Nephron (organoid): Measurements from ENCODE around the gene PRKCA.
A peak's percentile ranks its signal among the peaks of the same experiment; 100 is the strongest.

Source experiments
- H3K27ac Mint-ChIP-seq, 3 experiments: 2 replicates each; pipeline ENCODE4 v1.8.0; 2020; ENCODE audit warnings: mixed read lengths in 3 of 3, mild to moderate bottlenecking in 2 of 3, moderate library complexity in 1 of 3
- H3K27me3 Mint-ChIP-seq: 2 replicates; pipeline ENCODE4 v1.8.0; 2021; ENCODE audit warnings: low read depth, mild to moderate bottlenecking, moderate library complexity, mixed read lengths
- H3K36me3 Mint-ChIP-seq: 2 replicates; pipeline ENCODE4 v1.8.0; 2020; ENCODE audit warnings: low read depth, mixed read lengths
- H3K4me1 Mint-ChIP-seq: 2 replicates; pipeline ENCODE4 v1.8.0; 2020; ENCODE audit warnings: mixed read lengths
- H3K4me3 Mint-ChIP-seq, 3 experiments: 2 replicates each; pipeline ENCODE4 v1.8.0; 2020; ENCODE audit warnings: mild to moderate bottlenecking in 3 of 3, mixed read lengths in 3 of 3, moderate library complexity in 2 of 3
- H3K9me3 Mint-ChIP-seq: 2 replicates; pipeline ENCODE4 v1.8.0; 2020; ENCODE audit warnings: mixed read lengths
- TF ChIP-seq, protein P1 (sequence below), 3 experiments: fragments of 200-600 bp; sonication (generic); IDR thresholded peaks; one replicate each; pipeline ENCODE4 v1.5.0; 2021; ENCODE audit warnings: antibody characterized with exemption in 3 of 3; ENCODE audit not compliant: unreplicated experiment in 3 of 3

PRKCA gene

DNA sequence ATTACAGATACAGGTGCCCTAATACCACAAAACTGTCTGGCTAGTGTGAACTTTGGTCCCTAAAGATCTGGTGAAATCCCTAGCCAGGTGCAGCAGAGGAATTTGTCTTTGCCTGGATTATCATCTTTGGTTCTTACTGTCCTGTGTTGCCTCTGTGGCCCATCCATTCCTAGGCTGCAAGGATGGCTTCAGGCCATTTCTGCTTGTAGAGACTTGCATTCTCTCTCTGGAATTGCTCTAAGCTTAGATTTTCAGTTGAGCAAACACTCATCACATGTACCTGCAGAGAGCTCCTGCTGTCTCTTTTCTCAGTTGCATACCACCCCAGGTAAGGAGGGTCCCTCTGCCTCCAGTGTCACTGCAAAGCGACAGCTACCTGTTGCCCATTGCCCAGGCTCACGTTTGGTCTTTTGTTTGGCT lies 114.9 kb downstream of the PRKCA start:
- Mint-ChIP-seq H3K27me3 (peaks cover 5% of the 10 kb centered on the region), H3K9me3 (no peaks in the 10 kb centered on the region), H3K4me1 (peaks cover 17% of the 10 kb centered on the region), H3K4me3 (no peak overlapping the region), H3K27ac (peak overlapping the region in 2 of 3 experiments; percentile 30 to 63), H3K36me3 (no peaks in the 10 kb centered on the region)
- TF ChIP-seq, protein P1, sequence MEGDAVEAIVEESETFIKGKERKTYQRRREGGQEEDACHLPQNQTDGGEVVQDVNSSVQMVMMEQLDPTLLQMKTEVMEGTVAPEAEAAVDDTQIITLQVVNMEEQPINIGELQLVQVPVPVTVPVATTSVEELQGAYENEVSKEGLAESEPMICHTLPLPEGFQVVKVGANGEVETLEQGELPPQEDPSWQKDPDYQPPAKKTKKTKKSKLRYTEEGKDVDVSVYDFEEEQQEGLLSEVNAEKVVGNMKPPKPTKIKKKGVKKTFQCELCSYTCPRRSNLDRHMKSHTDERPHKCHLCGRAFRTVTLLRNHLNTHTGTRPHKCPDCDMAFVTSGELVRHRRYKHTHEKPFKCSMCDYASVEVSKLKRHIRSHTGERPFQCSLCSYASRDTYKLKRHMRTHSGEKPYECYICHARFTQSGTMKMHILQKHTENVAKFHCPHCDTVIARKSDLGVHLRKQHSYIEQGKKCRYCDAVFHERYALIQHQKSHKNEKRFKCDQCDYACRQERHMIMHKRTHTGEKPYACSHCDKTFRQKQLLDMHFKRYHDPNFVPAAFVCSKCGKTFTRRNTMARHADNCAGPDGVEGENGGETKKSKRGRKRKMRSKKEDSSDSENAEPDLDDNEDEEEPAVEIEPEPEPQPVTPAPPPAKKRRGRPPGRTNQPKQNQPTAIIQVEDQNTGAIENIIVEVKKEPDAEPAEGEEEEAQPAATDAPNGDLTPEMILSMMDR (IDR thresholded peaks at IDR 0.05; ENCODE audit: unreplicated experiment in 3 of 3), result no peak

DNA sequence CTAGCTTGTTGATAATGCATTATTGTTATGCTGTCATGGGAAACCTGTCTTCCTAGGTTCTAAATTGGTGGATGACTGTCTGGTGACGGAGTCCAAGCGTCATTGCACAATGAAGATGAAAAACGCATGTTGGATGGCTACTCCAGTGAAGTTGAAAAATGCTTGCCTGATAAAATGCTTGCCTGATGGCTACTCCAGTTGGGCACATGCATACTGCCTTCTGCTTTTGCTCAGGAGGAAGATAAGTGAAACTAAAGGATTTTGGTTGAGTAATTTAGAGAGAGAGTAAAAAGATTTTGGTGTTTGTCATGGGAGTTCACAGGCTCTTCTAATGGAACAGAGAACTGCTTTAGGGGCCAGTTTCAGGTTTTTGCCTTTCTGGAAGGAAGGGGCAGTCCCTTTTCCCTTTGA lies 118.6 kb downstream of the PRKCA start:
- Mint-ChIP-seq H3K9me3 (peaks cover 2% of the 10 kb centered on the region), H3K27ac (peak overlapping the region in 1 of 3 experiments; percentile 6), H3K36me3 (no peaks in the 10 kb centered on the region), H3K27me3 (peaks cover 4% of the 10 kb centered on the region), H3K4me1 (peaks cover 24% of the 10 kb centered on the region), H3K4me3 (no peak overlapping the region)
- TF ChIP-seq, protein P1 (IDR thresholded peaks at IDR 0.05; ENCODE audit: unreplicated experiment in 3 of 3), result no peak

DNA sequence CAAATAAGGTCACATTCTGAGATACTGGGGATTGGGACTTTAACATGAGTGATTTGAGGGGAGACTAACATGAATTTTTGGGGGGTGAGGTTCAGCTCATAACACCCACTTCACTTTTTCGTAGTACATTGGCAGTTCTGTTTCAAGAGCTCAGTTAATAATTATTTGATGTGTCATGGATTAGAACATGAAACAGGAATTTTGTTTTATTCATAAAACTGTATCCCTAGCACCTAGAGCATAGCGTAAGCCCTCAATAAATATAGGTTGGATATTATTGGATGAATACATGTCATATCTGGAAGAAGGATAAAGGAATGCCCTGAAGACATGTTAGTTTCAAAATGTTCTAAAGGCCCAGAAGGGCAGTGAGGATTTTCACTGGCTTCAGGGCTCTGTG lies 119.8 kb downstream of the PRKCA start:
- H3K27ac Mint-ChIP-seq, result peak overlapping the region in 2 of 3 experiments; percentile 6 to 23
- TF ChIP-seq, protein P1 (IDR thresholded peaks at IDR 0.05; ENCODE audit: unreplicated experiment in 3 of 3), result no peak
- peaks cover 4% of the 10 kb centered on the region for H3K36me3 Mint-ChIP-seq
- H3K9me3 Mint-ChIP-seq, result peaks cover 5% of the 10 kb centered on the region
- H3K4me3 Mint-ChIP-seq, result no peak overlapping the region
- peaks cover 17% of the 10 kb centered on the region for H3K4me1 Mint-ChIP-seq
- peaks cover 4% of the 10 kb centered on the region for H3K27me3 Mint-ChIP-seq

DNA sequence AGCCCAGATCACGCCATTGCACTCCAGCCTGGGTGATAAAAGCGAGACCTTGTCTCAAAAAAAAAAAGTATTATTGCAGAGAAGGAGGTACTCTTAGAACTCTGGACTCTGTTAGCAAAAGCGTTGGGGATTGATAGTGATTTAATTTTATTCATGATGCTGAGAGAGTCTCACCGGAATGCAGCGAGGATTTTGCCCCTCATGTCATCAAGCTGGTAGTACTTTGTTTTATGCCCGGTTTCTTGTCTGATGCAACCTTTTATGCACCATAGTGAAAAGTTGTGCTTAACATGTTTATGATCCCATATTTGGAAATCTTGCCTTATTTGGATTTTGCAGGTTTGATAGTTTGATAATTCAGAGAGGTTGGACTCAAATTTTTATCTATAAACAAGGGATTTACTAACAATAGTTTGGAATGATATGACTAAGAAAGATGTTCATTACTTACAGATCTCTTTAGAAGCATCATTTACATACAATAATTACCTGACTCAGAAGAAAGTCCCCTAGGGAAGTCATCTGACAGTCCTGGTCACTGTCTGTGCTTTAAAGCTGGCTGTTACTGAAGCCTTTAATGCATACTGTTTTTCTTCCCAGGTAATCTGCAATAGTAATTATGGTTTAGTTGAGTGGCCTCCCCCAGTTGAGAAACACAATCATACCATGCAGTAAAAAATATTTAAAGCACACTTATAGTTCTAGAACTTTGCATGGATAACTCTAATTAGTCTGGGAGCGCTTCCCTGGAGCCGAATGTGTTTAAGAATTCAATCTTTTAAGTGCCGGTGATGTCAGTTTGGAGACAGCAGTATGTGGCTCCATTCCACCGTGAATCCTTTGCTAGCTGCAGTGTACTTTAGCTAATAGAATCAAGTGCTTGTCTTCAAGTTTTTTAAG lies 120.9 kb downstream of the PRKCA start:
- TF ChIP-seq, protein P1 (IDR thresholded peaks at IDR 0.05; ENCODE audit: unreplicated experiment in 3 of 3), result no peak
- H3K9me3 Mint-ChIP-seq, result peaks cover 5% of the 10 kb centered on the region
- H3K4me3 Mint-ChIP-seq, result no peak overlapping the region
- H3K36me3 Mint-ChIP-seq, result peaks cover 4% of the 10 kb centered on the region
- H3K27ac Mint-ChIP-seq, result peak overlapping the region; percentile 22 to 65 (median 50)
- peaks cover 4% of the 10 kb centered on the region for H3K27me3 Mint-ChIP-seq
- peaks cover 17% of the 10 kb centered on the region for H3K4me1 Mint-ChIP-seq

DNA sequence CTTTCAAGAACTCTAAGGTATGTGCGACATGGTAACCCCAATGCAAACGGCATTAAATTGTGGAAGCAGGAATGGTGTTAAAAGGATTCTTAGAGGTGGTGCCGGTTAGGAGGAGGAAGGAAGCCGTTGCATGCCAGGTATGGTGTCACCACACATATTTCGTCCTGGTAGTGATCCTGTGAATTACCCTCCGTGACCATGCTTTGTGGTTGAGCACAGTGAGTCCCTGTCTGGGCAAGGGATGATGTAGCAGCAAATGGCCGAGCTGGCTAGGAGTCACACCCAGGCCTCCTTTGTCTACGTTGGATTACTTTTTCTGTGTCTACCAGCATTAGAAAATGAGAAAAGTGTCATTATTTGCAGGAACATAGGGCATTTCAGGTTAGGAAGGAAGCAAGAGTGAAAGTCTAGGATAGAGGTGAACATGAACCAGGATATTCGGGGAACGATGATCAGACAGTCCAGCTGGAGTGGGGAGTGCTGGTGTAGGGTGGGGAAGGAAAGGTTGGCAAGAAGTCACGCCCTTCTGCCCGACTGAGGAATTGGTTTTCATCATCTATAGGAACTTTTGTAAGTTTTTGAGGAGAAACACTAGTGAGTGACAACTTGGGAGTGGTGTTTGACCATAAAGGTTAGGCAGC lies 123.5 kb downstream of the PRKCA start:
- peaks cover 17% of the 10 kb centered on the region for H3K4me1 Mint-ChIP-seq
- peaks cover 4% of the 10 kb centered on the region for H3K36me3 Mint-ChIP-seq
- peaks cover 4% of the 10 kb centered on the region for H3K27me3 Mint-ChIP-seq
- TF ChIP-seq, protein P1 (IDR thresholded peaks at IDR 0.05; ENCODE audit: unreplicated experiment in 3 of 3), result no peak
- peaks cover 5% of the 10 kb centered on the region for H3K9me3 Mint-ChIP-seq
- peak overlapping the region in 1 of 3 experiments; percentile 8 for H3K27ac Mint-ChIP-seq
- no peak overlapping the region for H3K4me3 Mint-ChIP-seq
